ENCODE data around the gene SETMAR. TPM values are rescaled to one million over a fixed set of nuclear protein-coding genes. Genes with fewer than 3 reads are reported as not detected.

SETMAR gene
- total RNA-seq, 2 donors from 2014 or later, result 20.7 to 25.8 TPM

DNA sequence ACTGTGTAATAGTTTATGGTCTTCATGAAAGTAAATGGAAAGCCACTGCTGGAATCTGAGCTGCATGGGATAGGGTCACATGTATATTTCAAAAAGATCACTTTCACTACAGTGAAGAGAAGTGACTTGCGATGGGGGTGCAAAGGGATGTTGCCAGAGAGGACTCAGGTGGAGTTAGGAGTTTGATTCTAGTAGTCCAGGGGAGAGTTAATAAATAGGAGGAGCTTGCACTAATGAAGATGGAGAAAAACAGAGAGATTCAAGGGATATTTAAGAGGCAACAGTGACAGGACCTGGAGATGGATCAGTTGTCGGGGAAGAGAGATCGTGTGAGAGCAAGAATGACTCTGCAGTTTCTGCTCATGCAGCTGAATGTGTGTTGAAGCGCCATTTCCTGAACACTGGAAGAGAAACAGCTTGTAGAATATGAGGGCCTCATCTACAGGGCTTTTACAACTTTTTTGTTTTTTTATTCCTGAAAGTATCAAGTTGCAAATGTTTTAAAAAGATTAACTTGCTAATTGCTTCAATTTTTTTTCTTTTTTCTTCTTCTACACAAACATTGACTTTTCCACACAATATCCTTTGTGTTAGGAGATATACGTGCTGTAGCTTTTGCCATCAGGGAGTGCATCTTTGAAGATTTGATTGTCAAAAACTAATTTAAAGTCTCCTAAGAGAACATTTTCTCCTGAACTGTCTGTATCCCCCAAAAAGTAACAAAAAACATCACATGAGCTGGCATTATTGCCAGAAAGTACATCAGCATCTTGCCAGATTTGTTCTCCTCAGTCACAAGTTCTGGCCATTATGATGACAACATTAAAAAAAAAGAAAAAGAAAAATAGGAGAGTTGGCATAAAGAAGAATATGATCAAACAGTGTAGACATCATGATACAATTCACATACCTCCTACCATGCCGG is 37.5 kb downstream of the SETMAR start:
- intact Hi-C loops (cut with DNase I), result no loop called here
- no peak for DNase-seq (ENCODE audit: low spot score)

DNA sequence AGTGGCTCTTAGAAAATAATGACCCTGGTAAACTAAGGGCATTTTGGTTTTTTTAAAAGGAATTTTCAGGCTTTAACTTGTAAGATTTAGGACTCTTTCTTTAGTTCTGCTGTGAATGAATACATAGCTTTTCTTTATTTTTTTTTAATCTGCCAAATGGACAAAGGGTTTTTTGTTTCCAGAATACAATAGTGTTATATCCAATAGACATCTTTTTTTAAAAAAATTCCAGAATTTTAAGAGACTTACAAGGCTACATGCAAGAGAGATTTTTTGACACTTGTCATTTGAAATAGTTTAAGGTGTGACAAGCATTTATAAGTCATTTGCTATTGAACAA is 38.1 kb downstream of the SETMAR start:
- intact Hi-C loops (cut with DNase I), result no loop called here
- no peak for DNase-seq (ENCODE audit: low spot score)

DNA sequence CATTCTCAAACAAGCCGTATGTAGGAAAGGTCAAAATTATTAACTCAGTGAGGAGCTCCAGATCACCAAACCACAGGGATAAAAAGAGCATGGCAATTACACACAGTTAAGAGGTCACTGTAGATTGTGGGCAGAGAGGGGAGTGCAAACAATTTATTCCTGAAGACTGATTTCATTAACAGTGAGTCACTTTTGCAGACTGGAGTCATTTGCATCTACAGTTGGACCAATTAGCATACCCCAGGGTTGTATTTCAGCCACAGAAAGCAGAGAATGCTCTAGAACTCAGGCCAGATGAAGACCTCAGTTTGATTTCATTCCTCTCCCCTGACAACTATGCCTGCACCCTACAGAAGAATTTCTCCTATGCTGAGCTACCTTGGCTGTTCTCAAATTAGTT is 40.1 kb downstream of the SETMAR start:
- intact Hi-C loops (cut with DNase I), result no loop called here
- no peak for DNase-seq (ENCODE audit: low spot score)

DNA sequence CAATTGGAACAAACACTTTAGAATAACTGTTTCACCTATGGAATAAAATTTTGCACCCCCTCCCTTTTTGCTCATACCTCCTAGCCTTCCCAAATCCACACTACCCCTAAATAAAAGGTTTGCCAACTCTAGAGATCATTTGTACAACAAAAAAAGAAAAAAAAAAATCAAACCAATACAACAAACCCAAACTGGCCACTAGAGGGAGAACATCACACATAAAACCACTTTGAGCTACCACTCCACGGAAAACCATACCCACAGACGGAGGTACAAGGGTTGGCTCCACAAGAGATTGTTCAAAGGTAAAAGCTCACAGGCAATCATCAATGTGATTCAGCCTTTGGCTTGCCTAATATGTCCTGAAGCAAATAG is 47.6 kb downstream of the SETMAR start:
- DNase-seq (ENCODE audit: low spot score), result no peak
- intact Hi-C loops (cut with DNase I), result loop anchor here (5.0 to 10.0 kb wide), 3 partner anchors 144 to 294 kb away; partner anchors contain the start of gene ITPR1 (in 1 of the 2)

DNA sequence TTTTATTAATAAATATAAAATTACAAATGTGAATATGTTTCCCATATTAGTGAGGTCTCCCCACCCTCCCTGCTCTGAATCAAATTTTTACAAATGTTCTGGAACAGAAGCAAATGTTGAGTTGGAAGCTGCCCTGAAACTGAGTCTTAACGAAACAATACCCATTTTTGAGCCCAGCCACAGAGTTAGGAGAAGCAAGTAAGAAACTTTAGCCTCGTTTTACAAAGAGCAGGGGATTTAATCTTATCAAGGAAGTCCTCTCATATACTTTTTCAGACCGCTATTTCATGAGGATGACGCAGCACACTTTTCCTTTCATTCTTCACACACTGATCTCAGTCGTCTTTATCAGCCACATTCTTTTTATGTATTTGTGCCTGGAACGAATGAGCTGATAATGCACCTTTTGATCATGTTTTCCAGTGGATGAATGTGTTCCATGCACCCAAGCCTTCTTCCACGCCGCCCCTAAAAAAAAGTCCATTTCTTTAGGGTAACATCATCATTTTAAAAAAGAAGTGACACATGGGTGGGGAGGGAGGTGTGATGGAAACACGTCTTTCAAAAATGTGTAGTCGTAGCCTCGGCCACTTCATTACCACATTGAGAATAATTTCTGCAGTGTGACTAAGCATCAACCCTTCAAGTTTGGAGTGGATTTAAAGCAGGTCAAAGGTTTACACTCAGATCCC is 48.1 kb downstream of the SETMAR start:
- intact Hi-C loops (cut with DNase I), result loop anchor here (5.0 to 10.0 kb wide), 3 partner anchors 143 to 293 kb away; partner anchors contain the start of gene ITPR1 (in 1 of the 2)
- DNase-seq (ENCODE audit: low spot score), result no peak

DNA sequence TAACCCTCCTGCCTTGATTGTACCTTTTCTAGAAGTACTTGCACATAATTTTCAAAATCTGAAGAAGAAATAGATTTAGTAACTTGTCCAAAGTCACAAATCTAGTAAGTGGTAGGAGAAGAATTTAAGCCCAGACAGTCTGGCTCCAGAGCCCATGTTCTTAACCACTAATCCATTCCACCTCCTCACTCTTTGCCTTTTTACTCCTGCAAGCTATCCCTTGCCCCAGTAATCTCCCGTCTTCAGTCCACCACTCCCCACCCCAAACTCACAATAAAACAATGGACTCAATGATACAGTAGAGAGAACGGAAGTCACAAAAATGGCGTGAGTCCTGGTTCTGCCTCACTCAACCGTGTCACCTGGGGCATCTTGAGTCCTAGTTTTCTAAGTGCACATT is 48.7 kb downstream of the SETMAR start:
- no peak for DNase-seq (ENCODE audit: low spot score)
- intact Hi-C loops (cut with DNase I), result loop anchor here (5.0 to 10.0 kb wide), 3 partner anchors 143 to 293 kb away; partner anchors contain the start of gene ITPR1 (in 1 of the 2)

DNA sequence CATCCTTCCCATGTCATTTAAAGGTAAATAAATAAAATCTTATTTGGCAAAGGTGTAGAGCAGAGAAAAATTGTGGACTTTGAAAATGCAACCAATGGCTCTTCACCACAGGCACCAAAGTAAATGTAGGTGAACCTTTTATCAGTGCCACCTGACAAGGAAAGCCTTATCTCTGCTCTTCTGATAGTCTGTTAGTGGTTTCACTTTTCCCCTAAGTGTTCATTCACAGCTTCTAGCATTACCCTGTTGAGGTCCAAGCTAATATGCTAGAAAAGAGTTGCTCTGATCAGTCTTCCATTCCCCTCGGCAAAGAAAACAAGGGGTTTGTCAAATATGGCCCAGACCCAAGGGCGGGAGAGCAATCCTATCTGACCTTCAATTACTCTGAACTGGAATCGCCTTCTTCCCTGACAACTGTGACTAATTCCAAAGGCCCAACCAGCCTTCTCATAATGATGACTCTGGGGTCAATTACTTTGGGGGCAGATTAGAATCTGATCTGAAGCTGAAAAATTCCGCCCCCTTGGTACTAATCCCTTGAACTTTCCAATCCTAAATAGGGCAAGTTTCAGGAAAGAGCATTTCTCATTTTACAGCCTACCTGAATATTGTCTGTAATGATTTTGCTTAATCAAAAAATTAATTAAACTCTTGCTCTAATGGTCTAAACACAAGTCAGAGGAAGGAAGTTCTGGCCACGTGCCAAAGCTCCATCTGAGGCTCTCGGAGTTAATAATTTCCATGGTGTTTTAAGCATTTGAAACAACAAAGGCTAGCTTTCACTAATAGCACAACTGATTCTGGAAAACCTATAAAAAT is 52.4 kb downstream of the SETMAR start:
- intact Hi-C loops (cut with DNase I), result loop anchor here (10.0 kb wide), 2 partner anchors 139 to 289 kb away; partner anchors contain the start of gene ITPR1 (in 1 of the 2)
- no peak for DNase-seq (ENCODE audit: low spot score)

DNA sequence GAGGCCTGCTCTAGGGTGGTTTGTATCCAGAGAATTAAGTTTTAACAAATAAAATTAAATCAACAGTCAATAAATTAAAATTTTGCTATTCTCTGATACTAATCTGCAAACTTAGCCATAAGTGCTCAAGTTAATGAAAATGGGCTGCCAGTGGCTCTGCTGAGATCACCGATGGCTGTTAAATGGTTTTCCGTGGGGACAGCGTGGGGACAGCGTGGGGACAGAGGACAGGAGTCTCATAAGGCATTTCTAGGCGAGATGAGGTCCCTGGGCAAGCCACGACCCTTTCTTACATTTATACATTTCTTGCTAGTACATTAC is 53.0 kb downstream of the SETMAR start:
- intact Hi-C loops (cut with DNase I), result loop anchor here (10.0 kb wide), 2 partner anchors 139 to 289 kb away; partner anchors contain the start of gene ITPR1 (in 1 of the 2)
- DNase-seq (ENCODE audit: low spot score), result no peak

DNA sequence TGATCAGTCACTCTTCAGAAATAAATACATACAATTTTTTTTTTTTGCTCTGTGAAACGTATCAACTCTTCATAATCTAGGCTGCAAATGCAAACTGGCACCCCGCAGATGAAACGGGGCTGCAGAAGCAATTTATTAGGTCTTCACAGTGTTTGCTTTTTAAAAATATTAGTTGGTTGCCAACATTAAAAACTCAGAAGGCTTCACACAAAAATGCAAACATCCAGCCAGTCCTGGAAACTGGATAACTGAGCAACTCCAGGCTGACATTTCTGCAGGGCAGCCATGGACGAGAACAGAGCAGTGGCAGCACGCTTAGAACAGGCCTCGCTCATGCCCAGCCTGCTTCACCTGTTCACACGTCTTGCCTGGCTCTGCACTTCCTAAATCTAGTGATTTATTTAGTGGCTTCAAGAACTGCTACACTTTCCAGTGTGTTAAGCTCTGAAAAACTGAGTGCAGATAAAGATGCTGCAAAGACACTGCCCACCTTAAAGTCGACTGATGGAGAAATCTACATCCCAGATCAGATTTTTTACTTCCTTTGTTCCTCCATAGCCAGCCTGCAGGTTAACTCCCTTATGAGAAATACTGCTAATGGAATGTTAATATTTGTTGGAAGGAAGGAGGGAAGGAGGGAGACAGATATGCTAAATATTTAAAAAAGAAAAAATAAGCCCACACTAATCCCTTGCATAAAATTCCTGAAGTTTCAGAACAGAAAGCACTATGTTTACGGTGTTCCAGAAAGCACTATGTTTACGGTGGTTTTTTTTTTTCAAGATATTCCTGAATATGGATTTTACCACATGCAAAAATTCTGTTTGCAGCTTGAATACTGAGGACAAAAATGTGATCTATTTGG is 53.6 kb downstream of the SETMAR start:
- DNase-seq (ENCODE audit: low spot score), result no peak
- intact Hi-C loops (cut with DNase I), result loop anchor here (10.0 kb wide), 2 partner anchors 138 to 288 kb away; partner anchors contain the start of gene ITPR1 (in 1 of the 2)

DNA sequence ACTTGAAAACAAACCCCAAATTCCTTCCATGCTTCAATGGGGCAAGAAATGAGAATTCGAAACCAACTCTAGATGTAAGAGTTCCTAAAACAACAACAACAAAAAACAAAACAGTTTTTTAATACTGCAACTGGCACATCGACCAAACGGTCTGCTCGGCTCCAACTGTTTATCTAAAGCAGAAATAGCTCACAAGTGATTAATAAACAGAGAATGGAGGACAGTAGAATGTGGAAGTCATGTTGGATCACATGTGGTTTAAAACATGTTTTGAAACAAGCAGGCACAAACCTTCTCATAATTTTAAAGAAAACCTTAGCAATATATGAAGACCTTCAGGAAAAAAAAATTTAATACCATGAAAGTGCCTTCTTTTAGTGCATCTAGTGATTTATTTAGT is 55.1 kb downstream of the SETMAR start:
- DNase-seq (ENCODE audit: low spot score), result no peak
- intact Hi-C loops (cut with DNase I), result loop anchor here (10.0 kb wide), 2 partner anchors 137 to 287 kb away; partner anchors contain the start of gene ITPR1 (in 1 of the 2)

DNA sequence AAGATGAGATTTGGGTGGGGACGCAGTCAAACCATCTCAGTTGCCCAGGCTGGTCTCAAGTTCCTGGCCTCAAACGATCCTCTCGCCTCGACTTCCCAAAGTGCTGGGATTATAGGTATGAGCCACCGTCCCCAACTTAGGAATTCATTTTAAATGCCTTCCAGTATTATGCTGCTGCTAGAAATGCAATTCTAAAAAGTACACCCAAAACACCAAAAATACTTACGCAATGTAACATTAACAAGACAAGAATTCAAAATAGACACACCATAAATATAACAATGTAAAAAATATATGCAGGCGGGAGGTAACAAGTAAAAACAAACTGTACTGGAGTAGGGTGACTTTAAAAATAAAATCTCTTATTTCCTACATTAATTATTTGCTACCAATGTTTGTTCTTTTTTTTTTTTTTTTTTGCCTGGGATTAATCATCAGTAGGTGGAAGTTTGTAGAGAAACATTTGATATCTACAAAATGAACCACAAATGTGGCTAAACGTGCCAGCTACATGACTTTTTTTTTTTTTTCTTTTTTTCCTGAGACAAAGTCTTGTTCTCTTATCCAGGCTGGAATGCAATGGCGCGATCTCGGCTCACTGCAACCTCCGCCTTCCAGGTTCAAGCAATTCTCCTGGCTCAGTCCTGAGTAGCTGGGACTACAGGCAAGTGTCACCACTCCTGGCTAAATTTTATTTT is 56.8 kb downstream of the SETMAR start:
- intact Hi-C loops (cut with DNase I), result loop anchor here (10.0 kb wide), 2 partner anchors 135 to 285 kb away; partner anchors contain the start of gene ITPR1 (in 1 of the 2)
- DNase-seq (ENCODE audit: low spot score), result no peak

DNA sequence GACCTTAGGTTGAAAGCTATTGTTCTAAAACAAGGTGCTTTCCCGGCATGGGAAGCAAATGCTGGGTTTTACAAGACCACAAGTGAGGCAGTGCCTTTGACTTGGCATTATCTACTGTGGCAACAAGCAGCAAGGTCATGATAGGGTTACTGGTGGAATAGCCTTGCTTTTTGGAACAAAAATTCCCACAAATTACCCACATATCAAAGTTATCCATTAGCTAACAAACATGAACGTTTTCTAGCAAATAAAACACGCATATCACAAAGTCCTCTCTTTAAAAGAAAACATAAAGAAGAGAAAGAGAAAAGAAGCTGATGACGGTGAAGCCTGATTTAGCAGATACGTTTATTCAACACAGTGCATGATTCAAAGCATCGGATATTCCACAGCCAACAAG is 57.6 kb downstream of the SETMAR start:
- intact Hi-C loops (cut with DNase I), result no loop called here
- DNase-seq (ENCODE audit: low spot score), result no peak

DNA sequence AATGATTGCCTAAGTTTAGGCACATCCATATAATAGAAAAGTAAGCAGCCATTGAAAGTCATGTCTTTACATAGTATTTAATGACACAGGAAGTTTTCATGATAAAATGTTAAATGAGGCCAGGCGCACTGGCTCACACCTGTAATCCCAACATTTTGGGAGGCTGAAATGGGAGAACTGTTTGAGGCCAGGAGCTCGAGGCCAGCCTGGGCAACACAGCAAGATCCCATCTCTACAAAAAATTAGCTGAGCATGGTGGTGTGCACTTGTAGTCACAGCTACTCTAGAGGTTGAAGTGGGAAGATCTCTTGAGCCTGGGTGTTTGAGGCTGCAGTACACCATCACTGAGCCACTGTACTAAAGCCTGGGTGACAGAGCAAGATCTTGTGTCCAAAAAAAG is 59.4 kb downstream of the SETMAR start:
- no peak for DNase-seq (ENCODE audit: low spot score)
- intact Hi-C loops (cut with DNase I), result no loop called here

Other genes starting within 250 kb of the SETMAR start
- 10 to 100 TPM; 24.3 to 29.8 TPM for gene SUMF1, start 163.9 kb downstream of the SETMAR start, total RNA-seq
- gene ITPR1, start 190.0 kb downstream of the SETMAR start, total RNA-seq, result 100 to 1,000 TPM; 136 to 147 TPM

Measured in posterior vena cava (tissue), 2 donors.